Breast epithelium (tissue), 3 donors: ENCODE results near the gene SELE.

ENCODE experiments used
- CTCF ChIP-seq, 3 donors: fragments of 450-650 bp; IDR thresholded peaks; one replicate each; pipeline ENCODE4 v1.5.1; 2016 to 2017; ENCODE audit warnings: antibody characterized with exemption in 3 of 3, mild to moderate bottlenecking in 3 of 3, moderate library complexity in 3 of 3
- POLR2A ChIP-seq: fragments of 450-650 bp; IDR thresholded peaks from one replicate; pipeline ENCODE4 v1.6.1; 2016; ENCODE audit warnings: antibody characterized with exemption, mild to moderate bottlenecking, moderate library complexity
- POLR2AphosphoS5 ChIP-seq, 3 donors: sonication (generic); formaldehyde crosslinking; IDR thresholded peaks; one replicate each; pipeline ENCODE4 v1.6.1; 2017; ENCODE audit warnings: antibody characterized with exemption in 3 of 3

DNA sequence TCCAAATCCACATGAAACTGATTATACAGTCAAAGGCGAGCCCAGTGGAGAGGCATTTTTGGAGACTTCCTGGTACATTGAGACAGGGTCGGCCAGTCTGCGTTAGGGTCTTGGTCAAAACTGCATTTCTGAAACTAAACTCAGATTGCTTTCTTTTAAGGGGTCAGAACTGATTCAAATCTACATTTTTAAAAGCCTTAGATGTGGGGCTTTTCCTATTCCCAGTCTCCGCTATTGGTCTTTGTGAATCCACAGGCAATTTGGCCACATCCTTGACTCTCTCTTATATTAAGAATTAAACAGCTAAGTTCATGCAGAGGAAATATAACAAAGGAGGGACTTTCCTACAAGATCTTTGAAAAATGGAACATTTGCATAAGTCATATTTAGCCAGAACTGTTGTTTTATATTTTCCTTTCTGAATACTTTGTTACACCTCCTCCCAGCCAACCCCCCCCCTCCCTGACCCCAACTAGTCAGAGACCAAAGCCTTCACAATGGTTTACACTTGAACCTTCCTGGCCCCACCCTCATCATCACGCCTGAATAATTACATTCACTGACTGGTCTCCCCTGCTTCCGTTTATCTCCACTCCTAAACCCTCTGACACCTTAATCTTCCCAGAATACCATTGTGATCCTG lies 53.4 kb downstream of the SELE start:
- TF ChIP-seq CTCF (IDR thresholded peaks at IDR 0.05), result no peak
- no peak for TF ChIP-seq POLR2AphosphoS5 (IDR thresholded peaks at IDR 0.05)
- TF ChIP-seq POLR2A, result no peak
